Stimulated activated CD4-positive, alpha-beta T cell treated with anti-CD3 and anti-CD28 coated beads, Interleukin-1b, Interleukin-23, amount 100 ng/mL, for 1 hour (primary cell): ENCODE results near the gene IRF8.

ENCODE experiments used
- DNase-seq, 2 donors: peaks; one replicate each; pipeline ENCODE4 v3.0.0-alpha.2; 2020; ENCODE audit warnings: low read depth in 2 of 2

Gene IRF8

DNA sequence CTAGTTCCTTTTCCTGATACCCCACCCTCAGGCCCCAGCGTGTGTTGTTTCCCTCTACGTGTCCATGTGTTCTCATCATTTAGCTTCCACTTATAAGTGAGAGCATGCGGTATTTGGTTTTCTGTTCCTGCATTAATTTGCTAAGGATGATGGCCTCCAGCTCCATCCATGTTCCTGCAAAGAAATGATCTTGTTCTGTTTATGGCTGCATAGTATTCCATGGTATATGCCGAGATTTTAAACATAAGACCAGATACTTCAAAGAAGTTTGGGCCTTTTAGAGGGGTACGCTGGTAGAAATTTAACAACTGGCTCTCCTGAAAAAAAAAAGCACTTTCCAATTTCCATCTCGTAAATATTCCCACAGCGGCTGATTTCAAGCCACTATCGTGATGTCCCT is 59.8 kb downstream of the IRF8 start:
- no peak for DNase-seq

DNA sequence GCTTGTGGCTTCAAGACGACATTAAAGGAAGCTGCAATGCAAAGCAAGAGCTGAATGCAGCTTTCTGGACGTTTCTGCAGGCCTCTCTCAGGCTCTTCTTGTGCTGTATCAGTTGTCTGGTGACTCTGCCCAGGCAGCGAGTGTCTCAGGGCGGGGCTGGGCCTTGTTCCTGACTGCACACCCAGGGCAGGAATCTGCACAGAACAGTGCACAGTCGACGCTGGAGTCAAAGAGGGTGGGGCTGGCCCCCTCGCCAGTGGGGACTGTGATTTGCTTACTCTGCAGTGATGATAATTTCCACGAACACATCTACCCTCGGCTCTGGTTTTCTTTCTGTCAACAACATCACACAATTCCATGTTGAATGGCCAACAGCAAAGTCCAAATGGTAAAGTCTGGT is 60.7 kb downstream of the IRF8 start:
- no peak for DNase-seq

DNA sequence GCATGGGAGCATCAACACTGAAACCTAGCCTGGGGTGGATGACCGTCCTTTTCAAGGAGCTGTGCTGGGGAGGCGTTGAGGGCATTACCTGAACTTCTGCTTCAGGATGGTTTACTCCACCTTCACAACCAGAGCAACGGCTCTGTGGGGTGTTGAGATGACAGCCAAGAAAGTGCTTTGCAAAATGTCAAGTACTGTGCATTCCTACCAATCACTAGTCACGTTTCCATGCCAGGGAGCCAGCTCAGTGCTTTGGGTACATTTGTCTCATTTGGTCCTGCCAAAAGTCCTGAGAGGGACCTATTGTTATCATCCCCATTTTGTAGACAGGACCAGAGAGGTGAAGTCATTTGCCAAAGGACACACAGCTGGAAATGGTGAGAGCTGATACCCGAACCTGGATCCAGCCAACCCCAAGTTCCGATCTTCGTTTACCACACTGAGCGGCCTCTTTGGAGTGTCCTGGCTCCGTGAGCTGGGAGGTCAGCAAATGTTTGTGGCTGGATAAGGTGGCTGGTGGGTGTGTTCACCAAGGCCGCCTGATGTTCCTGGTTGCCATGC is 61.6 kb downstream of the IRF8 start:
- no peak for DNase-seq

DNA sequence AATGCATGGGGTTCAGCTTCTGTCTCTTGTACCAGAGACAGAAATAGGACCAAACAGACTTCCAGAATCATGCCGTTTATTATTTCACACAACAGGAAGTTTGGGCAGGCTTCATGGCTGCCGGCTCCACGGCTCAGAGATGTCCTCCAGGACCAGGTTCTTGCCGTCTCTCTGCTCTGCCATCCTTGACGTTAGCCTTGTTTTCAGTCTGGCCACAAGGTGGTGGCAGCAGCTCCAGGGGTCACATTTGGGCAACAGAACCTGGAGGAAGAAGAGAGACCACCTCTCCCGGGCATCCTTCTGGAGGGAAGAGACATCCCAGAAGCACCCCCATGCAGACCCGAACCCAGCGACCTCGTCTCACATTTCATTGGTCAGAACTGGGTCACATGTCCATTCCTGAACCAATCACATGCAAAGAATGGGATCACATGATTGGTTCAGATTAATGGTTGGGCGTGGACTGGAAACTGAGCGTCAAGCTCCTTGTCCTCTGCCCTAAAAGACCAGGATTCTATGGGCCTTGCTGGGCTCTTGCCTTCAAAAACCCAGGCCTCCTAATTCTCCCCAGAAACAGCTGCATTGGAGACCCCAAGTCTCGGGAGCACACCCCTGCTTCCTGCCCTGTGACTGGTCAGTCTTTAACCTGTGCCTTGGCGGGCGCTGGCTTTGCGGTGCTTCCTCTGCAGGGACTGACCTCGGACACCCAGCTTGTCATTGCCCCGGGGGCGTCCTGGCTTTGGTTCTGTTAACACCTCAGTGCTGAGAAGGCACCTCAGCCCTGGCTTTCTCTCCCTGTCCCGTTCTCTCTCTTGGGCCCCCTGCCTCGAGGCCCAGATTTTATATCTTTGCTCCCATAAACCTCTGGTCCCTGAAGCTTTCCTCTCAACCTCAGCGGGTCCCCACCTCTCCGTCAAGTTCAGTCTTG is 63.3 kb downstream of the IRF8 start:
- no peak for DNase-seq

DNA sequence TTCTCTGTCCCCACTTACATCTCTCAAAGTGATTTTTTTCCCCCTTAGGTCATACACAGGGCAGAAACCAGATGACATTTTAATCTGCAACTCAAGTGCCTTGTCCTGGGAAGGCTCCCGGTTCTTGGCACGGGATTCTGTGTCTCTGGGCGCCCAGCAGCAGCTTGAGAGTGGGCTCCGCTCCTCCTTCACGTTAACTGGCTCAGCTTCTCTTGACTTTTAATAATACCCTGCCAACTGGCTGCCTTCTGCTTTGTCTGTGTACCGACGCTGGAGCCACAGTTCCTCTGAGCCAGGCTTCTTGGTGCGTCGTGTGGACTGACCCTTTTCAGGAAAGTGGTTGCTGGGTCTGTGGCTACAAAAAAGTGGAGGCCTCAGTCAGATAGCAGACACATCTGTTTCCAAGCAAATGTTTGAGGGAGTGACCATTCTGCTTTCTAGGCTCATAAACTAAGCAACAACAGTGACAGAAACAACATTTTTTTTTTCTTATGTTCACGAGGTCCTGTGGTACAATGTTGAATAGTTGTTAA is 64.9 kb downstream of the IRF8 start:
- no peak for DNase-seq

DNA sequence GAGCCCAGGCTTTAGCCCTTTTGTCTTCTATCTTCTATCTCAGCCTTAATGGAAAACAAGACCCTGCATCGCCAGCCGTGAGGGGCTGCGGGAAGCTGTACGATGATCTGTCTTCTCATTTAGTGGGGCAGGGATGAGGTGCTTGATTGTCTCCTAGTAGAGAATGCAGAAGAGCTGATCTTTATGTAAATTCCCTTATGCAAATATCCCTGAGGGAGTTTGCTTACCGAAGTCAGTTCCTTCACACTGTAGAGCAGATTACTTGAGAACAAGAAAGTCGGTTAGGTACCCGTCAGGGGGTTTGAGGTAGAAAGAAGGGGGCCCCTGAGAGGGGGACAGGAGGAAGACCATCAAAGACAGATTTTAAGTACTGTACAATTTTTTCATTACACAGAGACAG is 66.2 kb downstream of the IRF8 start:
- DNase-seq, result no peak

DNA sequence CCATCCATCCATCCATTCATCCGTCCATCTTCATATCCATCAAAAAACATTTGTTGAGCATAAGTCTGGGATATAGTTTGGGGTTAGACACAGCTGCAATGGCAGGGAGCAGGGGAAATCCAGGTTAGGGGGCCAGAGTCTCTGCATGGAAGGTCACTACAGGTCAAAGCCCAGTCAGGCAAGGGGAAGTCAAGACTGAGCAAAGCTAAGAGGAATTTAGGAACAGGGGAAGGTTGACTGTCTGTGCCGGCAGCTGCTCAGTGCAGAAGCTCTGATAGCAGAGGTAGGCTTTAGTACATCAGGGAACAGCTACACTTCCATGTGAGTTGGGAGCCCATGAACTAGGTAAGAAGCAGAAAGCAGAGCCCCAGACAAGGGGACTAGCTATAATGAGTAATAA is 68.1 kb downstream of the IRF8 start:
- no peak for DNase-seq

DNA sequence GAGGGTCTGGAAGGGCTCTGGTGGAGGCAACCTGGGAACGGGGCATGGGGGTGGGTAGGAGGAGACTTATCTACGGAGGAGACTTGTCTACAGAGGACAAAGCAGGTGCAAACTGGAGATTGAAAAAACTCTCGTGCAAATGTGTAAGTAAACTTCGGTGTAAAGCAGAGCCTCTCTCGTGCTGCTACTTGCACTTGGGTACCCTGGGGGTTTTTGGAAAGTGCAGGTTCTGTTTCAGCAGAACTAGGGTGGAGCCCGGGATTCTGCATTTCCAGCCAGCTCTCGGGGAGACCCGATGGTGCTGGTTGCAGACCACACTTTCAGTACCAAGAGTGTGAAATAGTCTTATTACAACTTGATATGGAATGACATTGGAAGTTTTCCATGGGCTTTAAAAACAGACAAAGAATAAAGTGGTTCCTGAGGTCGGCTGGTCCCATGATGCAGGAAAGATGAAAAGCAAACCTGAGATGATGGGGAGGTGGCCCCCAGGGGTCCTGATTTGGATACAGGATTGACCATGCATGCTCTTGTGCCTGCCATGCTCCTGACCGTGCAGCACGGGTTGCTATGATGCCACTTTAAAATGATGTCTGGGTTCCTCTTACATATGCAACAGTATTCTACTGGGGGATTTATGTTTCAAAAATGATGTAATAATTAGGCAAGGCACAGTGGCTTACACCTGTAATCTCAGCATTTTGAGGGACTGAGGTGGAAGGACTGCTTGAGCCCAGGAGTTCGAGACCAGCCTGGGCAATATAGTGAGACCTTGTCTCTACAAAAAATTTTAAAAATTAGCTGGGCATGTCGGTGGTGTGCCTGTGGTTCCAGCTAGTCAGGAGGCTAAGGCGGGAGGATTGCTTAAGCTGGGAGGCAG is 69.3 kb downstream of the IRF8 start:
- DNase-seq, result no peak

DNA sequence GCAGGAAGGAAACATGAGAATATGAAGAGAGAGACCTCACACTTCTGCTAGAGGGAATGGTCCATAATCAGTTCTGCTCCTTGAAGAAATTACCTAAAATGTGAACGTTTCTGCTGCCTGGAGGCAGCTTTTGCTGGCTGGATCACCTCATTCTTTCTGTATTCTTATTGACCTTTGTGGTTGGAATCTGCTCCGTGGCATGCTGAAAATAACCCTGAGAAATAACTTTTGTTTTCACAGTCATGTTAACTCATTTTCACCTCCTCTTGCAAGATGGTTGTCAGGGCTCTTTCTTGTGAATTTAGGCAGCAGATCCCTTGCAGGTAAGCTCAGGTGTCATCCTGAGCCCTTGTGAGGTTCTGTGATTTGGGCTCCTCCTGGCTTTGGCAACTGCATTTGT is 70.2 kb downstream of the IRF8 start:
- DNase-seq, result no peak

DNA sequence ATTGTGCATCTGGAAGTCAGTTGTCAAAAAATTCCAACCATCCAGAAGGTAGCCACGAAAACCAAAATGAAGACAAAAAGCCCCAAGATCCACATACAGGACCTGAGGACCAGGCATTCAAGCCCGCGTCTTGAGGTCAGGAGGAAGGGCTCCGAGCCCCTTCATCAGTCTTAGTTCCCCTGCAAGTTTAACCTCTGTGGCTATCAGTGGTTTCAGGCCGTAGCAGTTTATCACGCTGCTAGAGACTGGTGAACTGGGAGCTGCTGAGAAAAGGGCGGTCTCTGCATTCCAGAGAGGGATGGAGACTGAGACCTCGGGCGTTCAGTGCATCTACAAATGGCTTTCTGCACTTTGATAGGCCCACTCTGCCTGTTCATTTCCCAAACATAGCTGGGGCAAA is 70.6 kb downstream of the IRF8 start:
- no peak for DNase-seq

DNA sequence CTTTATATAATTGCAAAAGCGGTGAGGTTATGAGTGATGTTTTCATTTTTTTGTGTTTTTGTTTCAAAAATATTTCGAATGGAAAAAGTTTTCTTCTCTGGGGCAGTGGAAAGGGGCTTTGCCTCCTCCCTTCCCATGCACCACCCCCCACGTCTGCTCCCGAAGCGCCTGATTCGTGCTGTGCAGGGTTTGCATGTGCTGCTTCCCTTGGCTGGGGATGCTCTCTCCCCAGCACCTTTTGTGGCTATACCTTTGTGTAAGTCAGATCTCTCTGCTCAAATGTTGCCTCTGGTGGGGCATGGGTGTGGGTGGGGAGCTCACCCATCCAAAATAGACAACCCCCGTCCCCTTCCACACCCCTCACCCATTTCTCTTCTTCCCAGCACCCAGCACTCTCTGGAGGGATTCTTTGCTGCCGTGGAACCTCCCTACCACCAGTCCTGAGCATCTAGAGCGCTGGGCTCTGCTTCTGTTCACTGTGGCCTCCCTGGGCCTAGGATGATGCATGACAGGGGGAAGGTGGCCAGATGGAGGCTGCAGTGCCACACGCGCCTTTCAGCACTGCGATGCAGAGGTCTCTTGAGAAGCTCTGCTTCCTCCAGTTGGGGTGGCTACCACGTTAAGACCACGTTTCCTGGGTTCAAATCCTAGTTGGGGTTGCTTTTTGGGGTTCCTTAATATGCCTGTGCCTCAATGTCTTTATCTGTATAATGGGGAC is 71.2 kb downstream of the IRF8 start:
- no peak for DNase-seq

DNA sequence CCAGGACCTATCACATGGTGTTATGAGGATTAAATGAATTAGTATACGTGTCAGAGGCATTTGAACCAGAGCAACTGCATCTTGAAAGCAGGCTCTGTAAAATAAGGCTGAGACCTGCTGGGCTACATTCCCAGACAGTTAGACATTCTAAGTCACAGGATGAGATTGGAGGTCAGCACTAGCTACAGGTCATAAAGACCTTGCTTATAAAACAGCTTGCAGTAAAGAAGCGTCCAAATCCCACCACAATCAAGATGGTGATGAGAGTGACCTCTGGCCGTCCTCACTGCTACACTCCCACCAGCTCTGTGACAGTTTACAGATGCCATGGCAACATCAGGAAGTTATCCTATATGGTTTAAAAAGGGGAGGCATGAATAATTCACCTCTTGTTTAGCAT is 71.8 kb downstream of the IRF8 start:
- no peak for DNase-seq
